IMR-90 (cell line): Measurements from ENCODE around the gene KCNT2.

Experiments used
- CTCF ChIP-seq: conservative IDR thresholded peaks from 2 replicates; pipeline ENCODE4 v1.5.1; 2012; ENCODE audit warnings: mild to moderate bottlenecking, low read depth, low read length, improper control_type of control experiment
- RAD21 ChIP-seq: IDR thresholded peaks from 2 replicates; pipeline ENCODE4 v1.6.1; 2012; ENCODE audit warnings: low read length, improper control_type of control experiment

DNA sequence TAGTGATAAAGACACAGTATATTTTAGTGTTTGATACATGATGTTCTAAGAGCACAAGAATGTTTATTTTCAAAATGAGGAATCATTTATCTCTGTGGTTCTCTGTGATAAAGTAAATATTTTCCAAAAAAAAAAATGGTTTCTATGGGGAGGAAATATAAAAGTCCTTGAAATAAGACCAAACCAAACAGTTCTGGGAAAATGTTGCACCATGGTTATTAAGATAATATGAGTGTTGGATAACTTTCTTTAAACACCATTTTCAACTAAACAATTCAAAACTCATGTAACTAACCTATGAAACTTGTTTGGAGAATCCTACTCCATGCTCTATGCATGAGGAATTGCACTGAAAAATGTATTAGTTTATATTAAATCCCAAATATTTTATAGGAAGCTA is 184.6 kb downstream of the KCNT2 start:
- TF ChIP-seq CTCF (no peak), RAD21 (no peak)
